Activated T-cell treated with anti-CD3 and anti-CD28 coated beads, Interleukin-2, amount 50 U/mL, for 4 hours (primary cell): ENCODE results near the gene CDK16. TPM values are rescaled to one million over a fixed set of nuclear protein-coding genes. Genes with fewer than 3 reads are reported as not detected.

Experiments used
- ATAC-seq, 2 donors: fragments of 200-7000 bp; cut with Tn5 transposase; one replicate each; pipeline ENCODE4 v1.10.0; 2021
- DNase-seq: peaks from one replicate; pipeline ENCODE4 v3.0.0-alpha.2; 2020
- H3K27me3 Mint-ChIP-seq: one replicate; pipeline ENCODE4 v1.8.0; 2021; ENCODE audit warnings: low read depth, mixed read lengths
- H3K36me3 Mint-ChIP-seq: one replicate; pipeline ENCODE4 v1.8.0; 2022; ENCODE audit warnings: mixed read lengths; ENCODE audit not compliant: insufficient read depth
- H3K4me1 Mint-ChIP-seq: one replicate; pipeline ENCODE4 v1.8.0; 2021; ENCODE audit warnings: low read depth, mixed read lengths
- H3K4me3 Mint-ChIP-seq: one replicate; pipeline ENCODE4 v1.8.0; 2021; ENCODE audit warnings: mild to moderate bottlenecking, moderate library complexity, mixed read lengths
- H3K9me3 Mint-ChIP-seq: one replicate; pipeline ENCODE4 v1.8.0; 2021; ENCODE audit warnings: mixed read lengths
- total RNA-seq, 3 donors: library from RNA; stranded (reverse); gene quantifications; one replicate each; pipeline ENCODE4 v1.2.1, GENCODE V29; 2021

CDK16 gene
- total RNA-seq, 3 donors from 2014 or later, result 45.4 to 51.4 (median 49.4) TPM

GRCh38 chrX:47193475-47194193 is 24.8 kb upstream of the CDK16 start, which contains the start of gene UBA1:
UBA1 (plus strand) TSS chrX:47193829; CDS start chrX:47198803, 4,974 bp downstream.
- peaks cover 10% of the 10 kb centered on the region for H3K36me3 Mint-ChIP-seq
- ATAC-seq, result peak; percentile 70 to 81
- H3K9me3 Mint-ChIP-seq, result no peaks in the 10 kb centered on the region
- no peaks in the 10 kb centered on the region for H3K27me3 Mint-ChIP-seq
- peaks cover 58% of the 10 kb centered on the region for H3K4me1 Mint-ChIP-seq
- peak; percentile 97 for DNase-seq
- H3K4me3 Mint-ChIP-seq, result peak within 1 kb of the TSS; percentile 89

GRCh38 chrX:47194194-47194787 is 24.2 kb upstream of the CDK16 start:
- Mint-ChIP-seq H3K9me3 (no peaks in the 10 kb centered on the region), H3K4me1 (peaks cover 55% of the 10 kb centered on the region), H3K27me3 (no peaks in the 10 kb centered on the region), H3K4me3 (peak overlapping the region; percentile 89), H3K36me3 (peaks cover 15% of the 10 kb centered on the region)
- DNase-seq (no peak), ATAC-seq (no peak)

GRCh38 chrX:47196098-47196497 is 22.4 kb upstream of the CDK16 start:
- no peak for ATAC-seq
- DNase-seq, result no peak
- Mint-ChIP-seq H3K36me3 (peaks cover 22% of the 10 kb centered on the region), H3K9me3 (no peaks in the 10 kb centered on the region), H3K4me3 (peak overlapping the region; percentile 89), H3K27me3 (no peaks in the 10 kb centered on the region), H3K4me1 (peaks cover 48% of the 10 kb centered on the region)

GRCh38 chrX:47197526-47197925 is 21.0 kb upstream of the CDK16 start:
- H3K9me3 Mint-ChIP-seq, result no peaks in the 10 kb centered on the region
- peaks cover 31% of the 10 kb centered on the region for H3K36me3 Mint-ChIP-seq
- DNase-seq (no peak), ATAC-seq (no peak)
- peaks cover 47% of the 10 kb centered on the region for H3K4me1 Mint-ChIP-seq
- no peak overlapping the region for H3K4me3 Mint-ChIP-seq
- H3K27me3 Mint-ChIP-seq, result no peaks in the 10 kb centered on the region

- no peaks in the 10 kb centered on the region for H3K9me3 Mint-ChIP-seq
- ATAC-seq (no peak), DNase-seq (no peak)
- H3K27me3 Mint-ChIP-seq, result no peaks in the 10 kb centered on the region
- H3K4me1 Mint-ChIP-seq, result peaks cover 44% of the 10 kb centered on the region
- H3K36me3 Mint-ChIP-seq, result peaks cover 31% of the 10 kb centered on the region
- H3K4me3 Mint-ChIP-seq, result no peak overlapping the region
Observed at GRCh38 chrX:47198026-47198686, 20.3 kb upstream of the CDK16 start.

GRCh38 chrX:47198687-47199080 is 19.8 kb upstream of the CDK16 start:
- ATAC-seq (no peak), DNase-seq (no peak)
- Mint-ChIP-seq H3K36me3 (peaks cover 31% of the 10 kb centered on the region), H3K9me3 (no peaks in the 10 kb centered on the region), H3K4me3 (no peak overlapping the region), H3K4me1 (peaks cover 41% of the 10 kb centered on the region), H3K27me3 (no peaks in the 10 kb centered on the region)

GRCh38 chrX:47199286-47199685 is 19.2 kb upstream of the CDK16 start:
- peaks cover 41% of the 10 kb centered on the region for H3K4me1 Mint-ChIP-seq
- DNase-seq (no peak), ATAC-seq (no peak)
- no peaks in the 10 kb centered on the region for H3K27me3 Mint-ChIP-seq
- H3K36me3 Mint-ChIP-seq, result peaks cover 31% of the 10 kb centered on the region
- H3K4me3 Mint-ChIP-seq, result no peak overlapping the region
- H3K9me3 Mint-ChIP-seq, result no peaks in the 10 kb centered on the region

GRCh38 chrX:47200385-47201150 is 17.9 kb upstream of the CDK16 start:
- Mint-ChIP-seq H3K4me3 (no peak overlapping the region), H3K36me3 (peaks cover 34% of the 10 kb centered on the region), H3K9me3 (no peaks in the 10 kb centered on the region), H3K4me1 (peaks cover 29% of the 10 kb centered on the region), H3K27me3 (no peaks in the 10 kb centered on the region)
- no peak for DNase-seq
- ATAC-seq, result no peak

GRCh38 chrX:47201345-47201944 is 17.0 kb upstream of the CDK16 start:
- ATAC-seq (no peak), DNase-seq (no peak)
- H3K4me3 Mint-ChIP-seq, result no peak overlapping the region
- H3K4me1 Mint-ChIP-seq, result peaks cover 22% of the 10 kb centered on the region
- no peaks in the 10 kb centered on the region for H3K9me3 Mint-ChIP-seq
- peaks cover 29% of the 10 kb centered on the region for H3K36me3 Mint-ChIP-seq
- no peaks in the 10 kb centered on the region for H3K27me3 Mint-ChIP-seq

- Mint-ChIP-seq H3K36me3 (peaks cover 36% of the 10 kb centered on the region), H3K27me3 (no peaks in the 10 kb centered on the region), H3K9me3 (no peaks in the 10 kb centered on the region), H3K4me3 (no peak overlapping the region), H3K4me1 (peaks cover 16% of the 10 kb centered on the region)
- DNase-seq, result no peak
- ATAC-seq, result no peak
Observed at GRCh38 chrX:47202316-47202715, 16.2 kb upstream of the CDK16 start.

GRCh38 chrX:47202877-47203276 is 15.6 kb upstream of the CDK16 start:
- ATAC-seq (no peak), DNase-seq (no peak)
- Mint-ChIP-seq H3K27me3 (no peaks in the 10 kb centered on the region), H3K4me1 (peaks cover 14% of the 10 kb centered on the region), H3K36me3 (peaks cover 40% of the 10 kb centered on the region), H3K4me3 (no peak overlapping the region), H3K9me3 (no peaks in the 10 kb centered on the region)

GRCh38 chrX:47204970-47205369 is 13.5 kb upstream of the CDK16 start:
- peaks cover 4% of the 10 kb centered on the region for H3K4me1 Mint-ChIP-seq
- no peaks in the 10 kb centered on the region for H3K27me3 Mint-ChIP-seq
- DNase-seq (no peak), ATAC-seq (no peak)
- no peak overlapping the region for H3K4me3 Mint-ChIP-seq
- peaks cover 33% of the 10 kb centered on the region for H3K36me3 Mint-ChIP-seq
- no peaks in the 10 kb centered on the region for H3K9me3 Mint-ChIP-seq

- H3K27me3 Mint-ChIP-seq, result no peaks in the 10 kb centered on the region
- no peak overlapping the region for H3K4me3 Mint-ChIP-seq
- peaks cover 4% of the 10 kb centered on the region for H3K4me1 Mint-ChIP-seq
- H3K36me3 Mint-ChIP-seq, result peaks cover 26% of the 10 kb centered on the region
- H3K9me3 Mint-ChIP-seq, result no peaks in the 10 kb centered on the region
- ATAC-seq (no peak), DNase-seq (no peak)
Observed at GRCh38 chrX:47206316-47206715, 12.2 kb upstream of the CDK16 start.

GRCh38 chrX:47208108-47208507 is 10.4 kb upstream of the CDK16 start:
- no peak overlapping the region for H3K4me3 Mint-ChIP-seq
- H3K9me3 Mint-ChIP-seq, result no peaks in the 10 kb centered on the region
- no peaks in the 10 kb centered on the region for H3K27me3 Mint-ChIP-seq
- no peak for ATAC-seq
- peaks cover 4% of the 10 kb centered on the region for H3K4me1 Mint-ChIP-seq
- H3K36me3 Mint-ChIP-seq, result peaks cover 32% of the 10 kb centered on the region
- no peak for DNase-seq
